COLO829 (cell line): ENCODE data around the gene TRAFD1.

Source experiments
- DNase-seq: peaks from one replicate; pipeline ENCODE4 v3.0.0; 2012; ENCODE audit warnings: low spot score

TRAFD1 gene

DNA sequence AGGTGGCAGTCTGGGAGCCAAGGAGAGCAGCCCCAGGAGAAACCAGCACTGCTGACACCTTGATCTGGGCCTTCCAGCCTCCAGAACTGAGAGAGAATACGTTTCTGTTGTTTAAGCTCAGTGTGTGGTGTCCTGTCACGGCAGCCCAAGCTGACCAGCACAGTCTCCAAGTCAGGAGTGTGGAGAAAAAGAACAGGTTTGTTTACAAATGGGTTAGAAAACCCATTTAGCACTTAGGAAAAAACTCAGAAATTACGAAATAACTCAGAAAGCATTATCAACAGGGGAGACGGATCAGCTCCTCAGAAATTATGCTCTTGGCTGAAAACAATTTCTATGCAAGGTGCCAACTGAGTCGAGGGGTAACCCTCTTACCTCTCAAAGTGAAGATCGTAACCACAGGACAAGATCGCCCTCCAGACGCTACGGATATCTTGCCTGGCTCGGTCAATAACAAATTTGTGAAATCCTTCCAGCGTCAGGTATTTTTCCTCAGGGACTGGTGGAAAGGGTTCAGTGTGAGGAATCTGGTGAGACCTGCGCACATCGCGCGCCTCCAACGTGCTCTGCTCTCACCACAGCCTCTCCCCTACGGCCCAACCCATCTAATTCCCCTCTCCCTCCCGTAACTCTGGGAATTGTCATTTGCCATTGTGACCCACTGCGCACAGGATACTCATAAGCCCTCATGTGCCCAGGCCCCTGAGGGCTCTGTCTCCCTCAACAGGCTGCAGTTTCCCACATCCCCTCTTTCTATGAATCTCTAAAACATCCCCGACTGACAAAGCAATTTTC, 50.2 kb downstream of the TRAFD1 start:
- DNase-seq = no peak

DNA sequence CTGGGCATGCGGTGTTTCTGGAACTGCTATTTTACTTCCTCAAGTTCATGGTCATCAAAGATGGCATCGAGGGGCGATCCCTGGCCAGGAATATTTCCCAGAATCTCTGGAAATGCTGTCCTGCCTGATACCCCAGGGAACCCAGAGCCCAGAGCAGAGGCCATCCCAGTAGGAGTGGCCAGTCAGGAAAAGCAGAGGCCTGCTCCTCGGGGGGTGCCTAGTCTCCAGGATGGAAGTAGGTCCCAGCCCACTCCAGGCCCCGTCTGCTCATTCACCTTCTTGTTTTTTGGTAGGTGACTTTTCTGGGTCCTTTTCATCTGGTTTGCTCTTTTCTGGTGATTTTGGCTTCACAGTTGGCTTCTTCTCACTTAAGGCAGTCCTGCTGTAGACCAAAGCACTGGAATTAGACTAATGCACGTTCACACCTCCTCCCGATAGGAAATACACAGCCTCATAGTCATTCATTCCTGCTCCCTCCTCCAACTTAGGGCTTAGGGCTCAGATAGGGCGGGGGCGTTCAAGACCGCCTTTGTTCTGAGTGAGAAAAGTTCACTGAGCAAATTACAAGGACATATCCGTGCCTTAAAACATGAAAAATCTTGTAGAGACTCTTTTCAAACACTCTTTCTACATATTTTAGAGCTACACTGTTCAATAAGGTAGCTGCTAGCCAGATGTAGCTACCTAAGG, 51.1 kb downstream of the TRAFD1 start:
- DNase-seq = peak; percentile 70

DNA sequence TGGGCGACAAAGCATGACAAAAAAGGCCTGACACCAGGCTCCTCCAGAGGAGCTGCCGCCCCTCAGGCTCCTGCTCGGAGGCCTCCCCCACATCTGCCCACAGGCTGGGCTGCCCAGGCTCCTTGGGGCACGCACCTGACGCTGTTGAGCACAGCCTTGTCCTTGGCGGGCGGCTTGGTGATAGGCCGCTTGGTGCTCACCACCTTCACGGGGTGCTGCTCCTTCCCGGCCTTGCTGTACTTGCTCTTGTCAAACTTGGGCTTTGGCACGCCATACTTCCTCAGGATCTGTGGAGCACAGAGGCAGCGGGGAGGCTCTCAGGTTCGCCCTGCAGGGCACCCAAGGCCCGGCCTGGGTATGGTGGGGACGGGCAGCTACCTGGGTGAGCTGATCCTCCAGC, 53.4 kb downstream of the TRAFD1 start:
- no peak for DNase-seq

DNA sequence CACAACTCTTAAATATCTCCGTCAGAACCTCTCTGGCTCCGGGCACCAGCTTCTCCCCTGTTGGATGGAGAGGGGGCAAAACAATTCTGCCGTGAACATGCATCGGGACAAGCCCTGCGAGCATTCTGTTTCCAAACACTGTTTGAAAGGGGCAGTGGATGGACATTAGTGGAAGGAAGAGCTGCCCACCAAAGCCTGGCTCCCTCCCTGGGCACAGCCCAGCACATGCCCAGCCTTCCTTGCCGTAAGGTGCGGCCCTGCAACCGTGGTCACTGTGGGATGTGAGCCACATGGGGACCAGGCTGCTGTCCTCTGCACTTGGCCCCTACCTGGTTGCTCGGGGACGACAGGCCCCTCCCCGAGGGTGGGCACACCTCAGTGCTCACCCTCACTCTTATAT, 54.0 kb downstream of the TRAFD1 start:
- DNase-seq = no peak

DNA sequence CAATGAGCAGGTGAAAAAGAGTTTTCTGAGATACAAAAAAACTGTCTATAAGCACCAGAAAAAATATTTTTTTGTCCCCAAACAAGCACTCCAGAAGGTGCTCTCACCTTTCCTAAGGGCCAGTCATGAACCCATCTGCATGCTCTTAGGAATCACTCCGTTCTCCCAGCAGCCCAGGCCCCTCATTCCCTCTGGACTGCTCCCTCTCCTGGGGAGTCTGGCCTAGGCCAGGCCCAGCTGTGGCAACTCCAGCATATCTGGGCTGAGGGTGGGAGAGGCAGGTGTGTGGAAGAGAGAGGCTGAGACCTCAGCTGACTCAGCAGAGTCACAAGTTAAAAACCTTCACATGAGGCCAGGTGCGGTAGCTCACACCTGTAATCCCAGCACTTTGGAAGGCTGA, 54.6 kb downstream of the TRAFD1 start:
- no peak for DNase-seq

DNA sequence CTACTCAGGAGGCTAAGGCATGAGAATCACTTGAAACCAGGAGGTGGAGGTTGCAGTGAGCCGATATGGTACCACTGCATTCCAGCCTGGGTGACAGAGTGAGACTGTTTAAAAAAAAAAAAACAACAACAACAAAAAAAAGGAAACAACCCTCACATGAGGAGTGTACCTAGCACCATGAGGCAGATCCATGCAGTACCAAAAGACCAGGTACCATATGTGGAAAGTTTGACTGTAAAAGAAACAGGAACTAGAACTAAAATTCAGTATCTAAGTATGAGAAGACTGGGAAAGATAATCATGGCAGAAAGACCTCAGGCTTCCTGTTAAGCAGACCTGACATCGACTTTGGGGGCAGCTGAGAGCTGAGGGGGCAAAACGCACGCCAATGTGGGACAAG, 55.1 kb downstream of the TRAFD1 start:
- DNase-seq = no peak

DNA sequence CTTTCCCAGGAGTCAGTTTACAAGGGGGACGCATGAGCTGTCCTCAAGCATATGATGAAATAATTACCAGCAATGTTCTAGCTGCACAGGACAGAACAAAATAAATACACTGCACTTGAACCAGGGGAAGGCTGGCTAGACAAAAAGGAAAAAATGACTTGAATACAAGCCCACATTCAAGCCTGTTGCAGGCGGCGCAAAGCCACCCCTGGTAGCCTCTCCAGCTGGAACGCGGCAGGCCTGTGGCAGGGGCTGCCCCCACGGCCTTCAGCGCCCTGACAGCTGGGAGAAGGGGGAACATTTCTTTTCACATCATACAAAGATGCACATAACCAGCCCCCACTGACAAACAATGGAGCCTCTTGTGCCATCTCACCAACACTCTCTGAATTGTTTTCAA, 57.1 kb downstream of the TRAFD1 start:
- DNase-seq = peak; percentile 82

DNA sequence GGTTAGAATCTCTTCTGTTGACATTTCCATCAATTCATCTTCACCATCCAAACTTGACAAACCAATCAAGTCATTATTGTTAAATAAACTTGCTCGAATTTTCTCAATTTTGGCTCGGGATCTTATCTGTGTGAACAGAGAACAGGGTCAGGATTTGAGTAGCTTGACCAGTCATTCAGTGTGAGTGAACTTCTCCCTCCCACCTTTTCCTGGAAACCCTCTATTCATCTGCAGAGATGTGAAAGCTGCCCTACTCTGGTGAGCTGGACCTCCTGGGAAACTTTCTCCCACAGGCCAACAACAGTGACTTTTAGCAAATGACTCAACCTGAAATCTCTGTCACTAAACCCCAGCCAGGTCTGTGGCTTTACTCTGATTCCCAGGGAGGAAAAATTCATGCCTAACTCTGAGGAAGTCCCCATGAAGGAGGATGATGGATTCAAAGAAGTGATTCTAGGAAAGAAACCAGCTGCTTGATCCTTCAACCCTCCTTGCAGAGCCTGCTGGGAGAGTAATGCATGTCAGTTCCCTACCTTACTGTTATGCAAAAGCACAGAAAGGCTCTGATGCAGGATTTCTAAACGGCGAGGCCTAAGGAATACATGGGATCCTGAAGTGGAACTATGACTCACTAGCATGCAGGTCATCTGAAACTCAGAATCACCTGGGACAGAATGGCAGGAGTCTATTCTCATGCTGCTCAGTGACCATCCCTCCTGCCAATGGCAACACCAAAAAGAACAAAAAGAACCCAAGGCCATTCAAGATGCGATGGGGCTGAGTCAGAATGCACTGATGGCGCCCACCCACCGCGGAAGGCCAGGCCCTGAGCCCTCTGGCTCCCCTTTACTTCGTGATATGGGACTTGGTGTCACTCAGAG, 58.0 kb downstream of the TRAFD1 start:
- peak; percentile 68 for DNase-seq

DNA sequence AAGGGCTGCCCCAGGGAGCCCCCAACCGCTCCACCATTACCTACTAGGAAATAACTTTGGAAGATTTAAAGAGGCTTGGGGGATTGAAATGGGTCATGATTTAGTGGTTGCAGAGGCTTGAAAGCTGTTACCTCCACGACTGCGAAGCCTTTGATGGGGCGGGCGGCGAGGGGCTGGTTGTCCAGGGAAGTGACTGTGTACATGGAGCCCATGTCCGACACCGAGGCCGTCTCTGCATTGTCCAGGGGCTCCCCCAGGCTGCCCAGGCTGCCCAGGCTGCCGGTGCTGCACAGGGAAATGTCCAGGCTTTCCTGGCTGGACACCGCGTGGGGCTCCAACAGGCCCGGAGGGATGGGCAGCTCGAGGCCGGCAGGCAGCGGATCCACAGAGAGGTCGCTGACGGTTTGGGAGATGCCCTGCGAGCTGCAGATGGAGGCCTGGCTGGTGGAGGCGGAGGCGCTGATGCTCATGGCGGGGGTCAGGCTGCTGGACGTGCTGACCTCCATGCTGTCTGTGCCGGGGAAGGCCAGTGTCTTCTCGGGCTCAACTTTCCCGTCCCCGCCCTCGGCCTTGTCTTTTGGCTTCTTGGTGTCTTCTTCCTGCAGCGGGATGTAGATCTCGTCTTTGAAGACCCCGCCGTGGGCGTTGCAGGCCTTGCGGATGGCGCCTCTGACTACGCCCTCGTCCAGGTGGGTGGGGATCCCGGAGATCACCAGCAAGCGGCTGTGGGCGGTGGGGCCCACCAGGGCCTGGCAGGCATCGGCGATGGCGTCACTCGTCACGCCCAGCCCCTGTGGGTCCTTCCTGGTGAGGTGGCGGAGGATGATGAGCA, 58.9 kb downstream of the TRAFD1 start:
- no peak for DNase-seq

DNA sequence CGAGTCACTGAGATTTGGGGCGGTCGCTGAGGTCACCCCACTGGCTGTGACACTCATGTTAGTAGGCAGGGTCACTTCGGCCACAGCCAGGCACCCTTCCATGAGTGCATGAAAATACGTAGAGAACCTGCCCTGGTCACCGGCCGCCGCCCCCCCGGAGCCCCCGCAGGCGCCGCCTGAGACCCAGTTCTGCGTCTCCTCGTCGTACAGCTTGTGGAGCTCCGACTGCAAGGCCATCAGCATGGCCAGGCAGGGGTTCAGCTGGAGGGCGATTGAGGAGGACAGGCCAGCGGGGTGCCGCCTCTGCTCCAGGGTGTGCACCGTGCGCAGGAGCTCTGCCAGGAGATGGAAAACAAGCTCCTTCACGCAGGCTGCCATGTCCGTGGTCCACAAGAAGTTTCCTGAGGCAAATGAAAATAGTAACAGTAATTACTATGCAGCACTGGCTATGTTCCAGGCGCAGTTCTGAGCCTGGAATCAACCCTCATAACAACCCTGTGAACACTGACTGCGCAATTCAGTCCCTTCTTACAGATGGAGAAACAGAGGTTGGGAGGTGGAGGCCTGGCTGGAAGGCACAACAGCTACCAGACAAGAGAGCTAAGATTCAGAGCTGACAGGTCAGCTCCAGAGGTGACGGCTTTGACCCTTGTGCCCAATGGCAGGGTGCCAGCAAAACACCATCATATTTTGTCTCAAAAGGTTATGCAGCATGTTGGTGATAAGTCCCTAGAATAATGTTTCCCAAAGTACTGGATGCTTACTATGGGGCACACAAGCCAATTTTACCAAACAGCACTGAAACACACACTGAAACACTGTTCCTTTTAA, 59.9 kb downstream of the TRAFD1 start:
- DNase-seq = no peak

DNA sequence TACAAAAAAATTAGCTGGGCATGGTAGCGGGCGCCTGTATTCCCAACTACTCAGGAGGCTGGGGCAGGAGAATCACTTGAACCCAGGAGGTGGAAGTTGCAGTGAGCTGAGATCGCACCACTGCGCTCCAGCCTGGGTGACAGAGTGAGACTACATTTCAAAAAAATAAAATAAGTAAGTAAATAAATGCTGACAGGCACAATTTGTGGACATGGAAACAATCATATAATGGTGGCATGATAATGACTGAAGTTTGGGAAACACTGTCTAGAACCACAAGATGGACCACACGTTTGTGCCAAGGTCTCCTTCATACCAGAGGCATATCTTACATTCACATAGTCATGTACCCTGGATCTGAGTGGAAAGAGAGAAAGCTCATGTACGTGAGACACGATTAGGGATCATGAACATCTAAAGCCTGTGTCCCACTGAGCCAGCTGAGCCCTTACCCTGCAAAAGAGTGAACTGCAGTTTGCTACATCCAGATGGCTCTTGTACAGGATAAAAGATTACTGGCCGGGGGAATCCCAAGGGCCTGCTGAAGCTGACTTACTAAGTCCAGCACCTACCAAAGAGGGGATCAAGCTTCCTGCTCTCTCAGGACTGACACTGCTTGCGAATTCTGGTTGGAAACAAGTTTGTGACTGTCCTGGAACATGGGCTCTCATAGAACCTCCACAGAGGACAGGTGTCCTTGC, 62.9 kb downstream of the TRAFD1 start:
- DNase-seq = no peak

DNA sequence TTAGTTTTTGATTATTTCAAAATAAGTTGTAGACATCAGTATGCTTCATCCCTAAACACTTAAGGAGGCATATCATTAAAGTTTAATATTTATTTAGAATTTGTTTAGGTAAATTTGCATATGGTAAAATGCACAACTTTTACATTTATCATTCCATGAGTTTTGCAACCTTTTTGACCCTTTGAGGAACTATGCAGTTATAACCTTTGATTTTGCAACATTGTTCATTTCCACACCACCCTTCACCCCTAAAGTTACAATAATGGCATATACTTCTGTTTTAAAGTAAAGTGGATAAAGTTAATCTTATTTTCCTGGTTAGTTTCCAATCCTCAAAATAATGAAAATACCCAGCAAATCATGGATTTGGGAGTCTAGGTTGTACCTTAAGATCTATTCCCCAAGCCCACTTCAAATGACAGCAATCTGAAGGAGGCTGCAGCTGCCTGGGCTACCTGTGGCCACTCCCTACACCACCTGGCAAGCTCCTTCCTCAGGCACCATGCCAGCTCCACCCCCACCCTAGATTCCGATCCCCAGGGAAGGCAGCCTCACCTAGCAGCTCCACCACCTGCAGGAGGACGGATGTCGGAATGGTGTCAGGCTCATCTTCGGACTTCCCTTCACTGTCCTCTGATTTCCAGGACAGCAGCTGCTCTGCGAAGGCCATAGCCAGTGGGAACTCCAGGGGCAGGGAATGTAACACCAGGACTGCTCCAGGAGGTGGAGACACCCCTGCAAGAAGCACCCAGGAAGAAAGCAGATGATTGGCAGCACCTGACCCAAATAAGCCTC, 65.1 kb downstream of the TRAFD1 start:
- no peak for DNase-seq

DNA sequence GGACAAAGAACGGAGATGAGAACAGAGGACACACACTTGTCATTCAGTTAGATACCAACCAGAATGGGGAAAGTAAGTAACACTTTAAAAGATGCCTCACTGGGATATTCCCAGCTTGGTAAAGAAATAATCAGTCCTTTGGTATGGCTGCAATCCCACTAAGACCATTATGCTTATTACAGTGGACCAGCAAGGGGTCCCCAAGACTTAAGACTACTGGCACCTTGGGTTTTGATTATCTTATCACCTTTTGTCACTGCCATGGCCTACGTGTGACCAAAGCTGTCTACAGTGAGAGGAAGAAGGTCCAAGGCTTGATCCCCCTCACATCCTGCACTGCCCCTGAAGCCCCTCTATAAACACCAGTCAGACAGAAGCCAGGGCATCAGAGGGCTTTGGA, 65.8 kb downstream of the TRAFD1 start:
- DNase-seq = no peak

DNA sequence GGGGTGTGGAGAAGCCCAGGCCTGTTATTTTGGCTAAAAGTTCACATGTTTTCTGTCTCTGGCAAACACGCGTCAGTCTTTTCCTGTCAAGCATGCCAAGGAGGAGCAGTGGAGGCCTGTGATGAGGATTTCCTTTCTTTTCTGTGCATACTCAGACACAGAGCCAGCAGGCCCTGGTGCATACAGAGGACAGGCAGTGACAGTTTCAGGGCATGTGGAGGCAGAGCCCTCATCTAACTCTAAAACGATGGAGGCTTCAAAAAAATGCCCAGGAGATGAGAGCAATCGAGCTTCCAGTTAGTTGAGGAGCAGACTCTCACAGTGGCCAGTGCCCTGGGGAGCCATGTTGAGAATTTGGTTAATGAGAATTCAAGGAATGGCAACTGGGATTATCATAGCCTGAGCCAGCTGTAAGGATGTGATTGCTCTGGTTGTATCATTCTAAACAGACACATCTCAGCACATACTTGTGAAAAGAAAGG, 66.5 kb downstream of the TRAFD1 start:
- DNase-seq = no peak

DNA sequence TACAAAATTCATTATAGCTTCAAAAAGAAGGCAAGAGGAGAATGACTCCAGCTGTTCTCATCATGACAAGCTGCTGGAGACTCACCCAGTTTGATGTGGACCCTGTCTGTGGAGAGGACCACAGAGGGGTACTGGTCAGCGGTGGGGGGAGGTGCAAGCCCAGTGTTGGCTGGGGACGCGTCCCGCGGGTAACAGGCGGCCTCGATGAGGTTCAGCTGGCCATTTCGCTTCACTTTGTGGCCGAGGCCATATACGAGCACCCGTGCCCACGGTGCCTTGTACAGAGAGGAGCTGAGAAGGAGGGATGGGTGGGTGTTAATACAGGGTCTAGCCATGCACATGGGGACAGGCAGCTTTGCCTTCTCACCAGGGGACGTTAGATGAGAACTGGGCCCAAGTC, 67.1 kb downstream of the TRAFD1 start:
- no peak for DNase-seq

DNA sequence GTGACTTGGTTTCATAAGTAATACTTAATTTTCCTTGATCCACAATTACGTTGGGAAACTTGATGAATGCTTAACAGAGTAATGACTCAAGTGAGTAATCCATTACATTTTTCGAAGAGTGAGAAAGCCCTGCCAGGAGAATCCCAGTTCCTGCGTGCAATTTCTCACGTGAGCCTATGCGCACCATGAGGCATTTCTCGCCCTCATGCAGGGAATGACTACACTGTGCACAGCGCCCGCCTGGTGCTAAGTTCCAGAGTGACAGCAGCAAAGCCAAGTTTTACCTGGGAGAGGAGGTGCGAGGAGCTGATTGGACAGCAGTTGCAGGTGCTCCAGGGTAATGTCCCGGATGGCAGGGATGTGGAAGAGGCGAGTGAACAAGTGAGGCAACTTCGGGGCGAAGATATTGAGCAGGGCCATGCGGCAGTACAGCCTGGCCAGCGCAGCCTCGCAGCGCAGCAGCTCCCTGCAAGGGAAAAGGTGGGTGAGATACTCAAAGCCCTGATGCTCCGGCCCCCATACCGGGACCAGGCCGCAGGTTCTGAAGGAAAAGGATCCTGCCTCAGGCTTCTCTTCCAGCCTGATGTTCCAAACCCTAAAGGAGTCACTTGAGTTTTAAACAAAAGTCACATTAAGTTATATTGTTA, 69.4 kb downstream of the TRAFD1 start:
- no peak for DNase-seq

DNA sequence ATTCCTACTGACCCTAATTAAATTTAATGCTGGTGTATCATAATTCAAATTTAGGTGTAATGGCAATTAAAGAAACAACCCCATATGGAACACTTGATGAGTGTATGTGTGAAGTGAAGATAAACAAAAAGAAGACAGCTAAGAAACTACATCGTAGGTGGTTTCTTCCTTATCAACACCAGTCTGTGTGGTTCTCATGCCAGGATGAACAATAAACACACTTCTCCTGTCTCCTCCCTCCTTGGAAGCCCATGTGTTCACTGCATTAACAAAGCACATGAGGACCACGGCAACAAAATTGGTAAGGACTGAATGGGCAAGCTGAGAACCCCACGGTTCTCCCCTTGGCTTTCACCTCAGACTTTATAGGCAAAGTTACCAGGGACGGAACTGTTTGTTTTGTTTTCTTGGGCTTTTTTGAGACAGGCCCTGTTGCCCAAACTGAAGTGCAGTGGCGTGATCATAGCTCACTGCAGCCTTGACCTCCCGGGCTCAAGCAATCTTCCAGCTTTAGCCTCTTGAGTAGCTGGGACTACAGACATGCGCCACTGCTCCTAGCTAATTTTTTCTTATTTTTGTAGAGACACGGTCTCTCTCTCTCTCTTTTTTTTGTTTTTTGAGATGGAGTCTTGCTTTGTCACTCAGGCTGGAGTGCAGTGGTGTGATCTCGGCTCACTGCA, 71.0 kb downstream of the TRAFD1 start:
- DNase-seq = no peak

DNA sequence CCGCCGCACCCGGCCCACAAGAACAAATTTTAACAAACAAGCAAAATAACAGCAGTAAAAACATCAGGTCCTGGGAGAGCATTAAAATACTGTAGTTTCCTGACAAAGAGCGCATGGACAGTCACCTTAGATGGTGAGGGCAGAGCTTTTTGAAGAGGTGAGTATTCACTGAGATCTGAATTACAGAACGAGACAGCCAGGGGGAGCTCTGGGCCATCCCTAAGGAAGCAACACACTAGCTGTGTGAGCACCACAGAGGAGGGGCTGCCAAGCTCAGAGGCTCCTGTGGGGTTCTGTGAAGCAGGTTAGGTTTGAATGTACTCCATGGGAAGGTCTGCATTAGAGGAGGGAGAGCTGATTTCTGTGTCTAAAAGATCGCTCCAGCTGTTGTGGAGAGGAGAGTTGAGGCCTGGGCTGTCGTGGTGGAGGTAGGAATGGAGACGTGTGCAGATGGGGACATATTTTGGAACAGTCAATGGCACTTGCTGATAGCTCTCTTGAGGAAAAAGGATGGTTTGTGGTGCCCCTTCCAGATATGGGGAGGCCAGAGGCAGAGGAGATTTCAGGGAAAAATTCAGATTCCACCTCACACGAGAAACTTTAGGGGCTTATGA, 72.9 kb downstream of the TRAFD1 start:
- DNase-seq = peak; percentile 58
